K562 treated with DMSO at 1 percent for 4 hours (cell line): ENCODE data around the gene OSMR. TPM values are rescaled to one million over a fixed set of nuclear protein-coding genes. Genes with fewer than 3 reads are reported as not detected.

Source experiments
- total RNA-seq: library from RNA; unstranded; fragments of 300-600 nt; gene quantifications from 2 replicates; pipeline ENCODE4 v1.2.3, GENCODE V29; 2022; ENCODE audit not compliant: insufficient read depth

Gene OSMR
- 1.5 and 2.2 TPM in 2 replicates for total RNA-seq

GRCh38 chr5:38845526-38846378, at the start of gene OSMR:
OSMR (plus strand) TSS chr5:38846012; CDS start chr5:38869045, 23,033 bp downstream.

Other genes starting within 250 kb of the OSMR start
- gene RICTOR, start 228.4 kb downstream of the OSMR start, total RNA-seq, result 6.4 and 10.2 TPM in 2 replicates